Loucy (cell line): ENCODE measurements around the gene MED7.
A peak's percentile ranks its signal among the peaks of the same experiment; 100 is the strongest.

Experiments
- H2AFZ ChIP-seq: fragments of 200-600 bp; sonication (generic); 2 replicates; pipeline ENCODE4 v1.6.0; 2016; ENCODE audit warnings: antibody characterized with exemption, mild to moderate bottlenecking, low read length, moderate library complexity
- H3F3A ChIP-seq: fragments of 200-600 bp; 2 replicates; pipeline ENCODE4 v1.6.0; 2016; ENCODE audit warnings: antibody characterized with exemption, low read depth, mild to moderate bottlenecking
- H3K27me3 ChIP-seq: fragments of 200-600 bp; sonication (generic); 2 replicates; pipeline ENCODE4 v1.6.1; 2014; ENCODE audit warnings: low read length, mild to moderate bottlenecking; ENCODE audit not compliant: insufficient read depth, poor library complexity, severe bottlenecking
- H3K36me3 ChIP-seq: fragments of 200-600 bp; sonication (generic); 2 replicates; pipeline ENCODE4 v1.6.1; 2016; ENCODE audit warnings: low read length; ENCODE audit not compliant: insufficient read depth
- H3K4me1 ChIP-seq: fragments of 200-600 bp; sonication (generic); 2 replicates; pipeline ENCODE4 v1.5.1; 2014; ENCODE audit warnings: low read length, mild to moderate bottlenecking; ENCODE audit not compliant: insufficient read depth, poor library complexity, severe bottlenecking
- H3K4me2 ChIP-seq: fragments of 200-600 bp; sonication (generic); 2 replicates; pipeline ENCODE4 v1.6.0; 2014; ENCODE audit warnings: antibody characterized with exemption, low read length, low read depth, mild to moderate bottlenecking; ENCODE audit not compliant: poor library complexity, severe bottlenecking
- H3K4me3 ChIP-seq: fragments of 200-600 bp; sonication (generic); 2 replicates; pipeline ENCODE4 v1.5.1; 2014; ENCODE audit warnings: low read length, mild to moderate bottlenecking, mixed read lengths; ENCODE audit not compliant: poor library complexity, severe bottlenecking
- H3K79me2 ChIP-seq: fragments of 200-600 bp; sonication (generic); 2 replicates; pipeline ENCODE4 v1.6.1; 2014; ENCODE audit warnings: low read length; ENCODE audit not compliant: insufficient read depth
- H3K9ac ChIP-seq: fragments of 200-600 bp; sonication (generic); 2 replicates; pipeline ENCODE4 v1.6.0; 2014; ENCODE audit warnings: mild to moderate bottlenecking, low read depth, low read length, moderate library complexity; ENCODE audit not compliant: poor library complexity, severe bottlenecking
- H3K9me2 ChIP-seq: fragments of 200-600 bp; sonication (generic); replicated peaks from 2 replicates; pipeline ENCODE4 v1.6.1; 2016; ENCODE audit warnings: low read depth, low read length, mixed read lengths
- H3K9me3 ChIP-seq: fragments of 200-600 bp; sonication (generic); 2 replicates; pipeline ENCODE4 v1.6.1; 2014; ENCODE audit warnings: mild to moderate bottlenecking, antibody characterized with exemption, low read length, low read depth; ENCODE audit not compliant: insufficient read depth
- H4K20me1 ChIP-seq: fragments of 200-600 bp; sonication (generic); 2 replicates; pipeline ENCODE4 v1.6.0; 2014; ENCODE audit warnings: antibody characterized with exemption, low read length, mild to moderate bottlenecking; ENCODE audit not compliant: insufficient read depth, poor library complexity, severe bottlenecking
- CTCF ChIP-seq: fragments of 200-600 bp; sonication (generic); conservative IDR thresholded peaks from 2 replicates; pipeline ENCODE4 v1.5.1; 2014; ENCODE audit warnings: mild to moderate bottlenecking, antibody characterized with exemption, low read length
- EZH2phosphoT487 ChIP-seq: fragments of 200-600 bp; IDR thresholded peaks from 2 replicates; pipeline ENCODE4 v1.6.1; 2018; ENCODE audit warnings: antibody characterized with exemption, mild to moderate bottlenecking, moderate library complexity, borderline replicate concordance

The MED7 gene

DNA sequence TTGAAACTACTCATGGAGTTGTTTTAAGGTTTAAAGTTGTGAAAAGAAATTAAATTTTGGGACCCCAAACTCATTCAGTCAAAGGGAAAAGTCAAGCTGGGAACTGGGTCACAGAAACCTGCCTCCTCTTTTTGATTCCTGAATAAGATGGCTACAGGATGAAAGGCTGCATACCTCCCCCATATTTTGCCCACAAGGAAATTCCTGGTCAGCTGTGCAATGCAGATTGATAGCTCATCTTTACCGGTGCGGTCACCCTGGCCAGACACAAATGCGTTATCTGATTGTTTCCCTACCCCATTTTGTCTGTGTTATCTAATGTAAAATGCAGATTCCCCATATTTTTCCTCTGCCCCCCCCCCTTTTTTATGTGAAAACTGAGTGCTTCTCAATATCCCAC, 35.2 kb downstream of the MED7 start:
- no peaks in the 10 kb centered on the region for H3K27me3 ChIP-seq
- no peaks in the 10 kb centered on the region for H3K9me3 ChIP-seq
- no peak overlapping the region for H2AFZ ChIP-seq
- H4K20me1 ChIP-seq, result no peaks in the 10 kb centered on the region
- H3K36me3 ChIP-seq, result no peaks in the 10 kb centered on the region
- TF ChIP-seq EZH2phosphoT487 (no peak), CTCF (no peak)
- H3K4me2 ChIP-seq, result peak overlapping the region; percentile 66
- H3F3A ChIP-seq, result no peaks in the 10 kb centered on the region
- H3K4me3 ChIP-seq, result peak overlapping the region; percentile 45
- H3K79me2 ChIP-seq, result no peaks in the 10 kb centered on the region; the same call in 1 of the 2 replicates
- peaks cover 36% of the 10 kb centered on the region for H3K4me1 ChIP-seq
- peak overlapping the region; percentile 18 for H3K9ac ChIP-seq
- no peaks in the 10 kb centered on the region for H3K9me2 ChIP-seq

DNA sequence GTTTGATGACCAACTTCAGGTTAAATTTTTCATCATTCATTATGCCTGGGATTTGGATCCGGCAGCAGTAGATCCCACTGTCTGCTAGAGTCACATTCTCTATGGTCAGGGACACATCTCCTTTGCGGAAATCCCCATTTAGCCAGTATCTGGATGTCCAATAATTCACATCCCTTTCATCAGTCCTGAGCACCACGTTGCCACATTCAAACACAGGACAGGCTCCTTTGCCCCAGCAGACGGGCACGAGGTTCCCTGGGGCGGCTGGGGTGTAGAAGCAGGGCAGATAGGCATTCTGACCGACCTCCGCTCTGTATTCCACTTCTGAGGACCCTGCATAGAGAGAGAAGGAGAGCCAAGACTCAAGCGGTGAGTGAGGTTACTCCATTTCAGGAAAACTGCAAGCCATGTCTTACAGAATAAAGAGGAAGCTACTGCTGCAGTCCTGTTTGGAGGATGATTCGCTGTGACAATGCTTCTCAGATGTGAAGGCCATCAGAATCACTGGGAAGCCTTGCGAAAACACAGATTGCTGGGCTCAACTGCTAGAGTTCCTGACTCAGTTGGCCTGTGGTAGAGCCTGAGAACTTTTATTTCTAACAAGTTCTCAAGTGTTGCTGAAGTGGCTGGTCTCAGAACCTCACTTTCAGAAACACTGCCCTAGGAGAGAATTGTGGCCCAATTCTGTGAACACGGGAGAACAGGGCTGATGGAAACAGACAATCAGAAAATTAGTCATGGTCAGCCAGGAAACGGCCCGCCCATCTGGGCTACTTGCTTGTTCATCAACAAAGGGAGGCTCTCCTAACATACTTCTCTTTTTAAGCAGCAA, 35.8 kb downstream of the MED7 start:
- Histone ChIP-seq H3K4me3 (peak overlapping the region; percentile 45), H2AFZ (no peak overlapping the region), H3K9me2 (no peaks in the 10 kb centered on the region), H3F3A (no peaks in the 10 kb centered on the region), H3K4me1 (peaks cover 36% of the 10 kb centered on the region), H4K20me1 (no peaks in the 10 kb centered on the region), H3K9ac (peak overlapping the region; percentile 18), H3K27me3 (no peaks in the 10 kb centered on the region), H3K79me2 (no peaks in the 10 kb centered on the region; the same call in 1 of the 2 replicates), H3K9me3 (no peaks in the 10 kb centered on the region), H3K4me2 (peak overlapping the region; percentile 66), H3K36me3 (no peaks in the 10 kb centered on the region)
- no peak for TF ChIP-seq EZH2phosphoT487
- no peak for TF ChIP-seq CTCF

- H3K27me3 ChIP-seq, result no peaks in the 10 kb centered on the region
- H3K79me2 ChIP-seq, result no peaks in the 10 kb centered on the region
- H3K36me3 ChIP-seq, result no peaks in the 10 kb centered on the region
- no peaks in the 10 kb centered on the region for H3K9me2 ChIP-seq
- TF ChIP-seq CTCF (no peak), EZH2phosphoT487 (no peak)
- no peaks in the 10 kb centered on the region for H3K9me3 ChIP-seq
- no peaks in the 10 kb centered on the region for H3F3A ChIP-seq
- peaks cover 12% of the 10 kb centered on the region for H3K4me1 ChIP-seq
- H2AFZ ChIP-seq, result no peak overlapping the region
- no peaks in the 10 kb centered on the region for H4K20me1 ChIP-seq
- H3K9ac ChIP-seq, result no peak overlapping the region
- H3K4me2 ChIP-seq, result no peak overlapping the region
- no peak overlapping the region for H3K4me3 ChIP-seq
Observed at GRCh38 chr5:157100140-157100679, 42.5 kb downstream of the MED7 start.
